Activated B cell treated with CpG ODN at 0.5 μM for 24 hours (primary cell): Measurements from ENCODE around the gene FCHSD2. TPM values are rescaled to one million over a fixed set of nuclear protein-coding genes. Genes with fewer than 3 reads are reported as not detected.
"Not testable (repeated sequence)": the region's sequence is repeated elsewhere in the genome, so short reads cannot be mapped to it uniquely, and the experiment has no call there.

ENCODE experiments used
- ATAC-seq: fragments of 200-7000 bp; cut with Tn5 transposase; one replicate; pipeline ENCODE4 v1.10.0; 2021; ENCODE audit warnings: low read depth, mild to moderate bottlenecking, moderate library complexity
- CTCF ChIA-PET: fragments of 350-600 bp; sonication (Branson Sonifier 250); formaldehyde crosslinking; loops from one replicate; lab custom pipeline; 2021; ENCODE audit warnings: antibody characterized with exemption; lab: Charles Lee
- POLR2A ChIA-PET: fragments of 350-600 bp; sonication (Branson Sonifier 250); formaldehyde crosslinking; loops from one replicate; lab custom pipeline; 2021; ENCODE audit warnings: antibody characterized with exemption; lab: Charles Lee
- DNase-seq: peaks from one replicate; pipeline ENCODE4 v3.0.0; 2022
- H3K27ac Mint-ChIP-seq: one replicate; pipeline ENCODE4 v1.8.0; 2020; ENCODE audit warnings: mixed read lengths
- H3K27me3 Mint-ChIP-seq: one replicate; pipeline ENCODE4 v1.8.0; 2021; ENCODE audit warnings: mixed read lengths
- H3K36me3 Mint-ChIP-seq: one replicate; pipeline ENCODE4 v1.8.0; 2021; ENCODE audit warnings: low read depth, mixed read lengths
- H3K4me1 Mint-ChIP-seq: one replicate; pipeline ENCODE4 v1.8.0; 2021; ENCODE audit warnings: mixed read lengths
- H3K4me3 Mint-ChIP-seq: one replicate; pipeline ENCODE4 v1.8.0; 2020; ENCODE audit warnings: mild to moderate bottlenecking, mixed read lengths
- H3K9me3 Mint-ChIP-seq: one replicate; pipeline ENCODE4 v1.8.0; 2020; ENCODE audit warnings: mixed read lengths
- intact Hi-C: fragments of 100-400 bp; cut with micrococcal nuclease; formaldehyde crosslinking; loops from one replicate; pipeline ENCODE4 v1.15.1; 2024
- total RNA-seq: library from RNA; stranded (reverse); gene quantifications from 2 replicates; pipeline ENCODE4 v1.2.3, GENCODE V29; 2022
- TF ChIP-seq, protein P1 (sequence below): fragments of 200-600 bp; IDR thresholded peaks from one replicate; pipeline ENCODE4 v1.8.0; 2022; ENCODE audit warnings: antibody characterized with exemption, mild to moderate bottlenecking

FCHSD2 gene
- total RNA-seq, 1 donor from 2014 or later: 207 TPM

DNA sequence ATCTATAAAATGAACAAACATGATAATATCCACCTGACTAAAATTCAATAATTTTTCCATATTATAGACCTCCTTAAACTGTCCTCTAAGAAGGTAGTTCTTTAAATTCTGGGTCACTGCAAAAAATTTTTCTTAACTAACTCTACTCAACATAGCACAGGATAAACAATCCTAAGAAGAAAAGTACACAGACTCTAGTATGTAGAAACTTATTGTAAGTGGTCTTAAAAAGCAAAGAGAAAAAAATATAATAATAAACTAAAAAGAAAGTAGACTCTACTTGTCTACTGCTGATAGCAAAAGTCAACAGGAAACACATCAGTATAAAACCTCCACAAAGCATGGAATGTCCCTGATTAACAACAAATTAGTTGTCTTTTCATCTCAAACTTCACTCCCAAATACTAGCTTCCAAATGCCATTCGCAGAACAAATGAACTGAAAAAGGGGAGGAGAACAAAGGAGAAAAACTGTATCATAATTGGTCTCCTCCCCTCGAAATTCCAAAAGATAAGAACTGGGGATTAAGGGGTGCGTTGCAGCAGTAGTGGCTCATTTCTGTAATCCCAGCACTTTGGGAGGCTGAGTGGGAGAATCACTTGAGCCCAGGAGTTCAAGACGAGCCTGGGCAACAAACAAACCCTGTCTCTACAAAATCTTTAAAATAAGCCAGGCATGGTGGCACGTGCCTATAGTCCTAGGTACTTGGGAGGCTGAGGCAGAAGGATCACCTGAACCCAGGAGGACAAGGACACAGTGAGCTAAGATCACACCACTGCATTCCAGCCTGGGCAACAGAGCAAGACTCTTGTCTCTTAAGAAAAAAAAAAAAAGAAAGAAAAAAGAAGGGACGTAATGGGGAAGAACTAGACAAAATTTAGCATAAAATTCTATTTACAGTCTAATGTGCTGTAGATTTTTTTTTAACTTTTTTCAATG lies 6.5 kb downstream of the FCHSD2 start:
- CTCF ChIA-PET: interaction anchor here (1.0 to 10.8 kb wide), 3 partner anchors 30 to 304 kb away, joined by 3 to 156 read pairs (median 7); no protein-coding TSS in a partner anchor
- ATAC-seq: no peak
- POLR2A ChIA-PET: interaction anchor here (0.7 to 15.2 kb wide), 6 partner anchors 11 to 1036 kb away, joined by 3 to 551 read pairs (median 4); partner anchors contain the start of gene PPME1
- intact Hi-C loops: no loop called here
- H3K9me3 Mint-ChIP-seq: no peaks in the 10 kb centered on the region
- TF ChIP-seq, protein P1, sequence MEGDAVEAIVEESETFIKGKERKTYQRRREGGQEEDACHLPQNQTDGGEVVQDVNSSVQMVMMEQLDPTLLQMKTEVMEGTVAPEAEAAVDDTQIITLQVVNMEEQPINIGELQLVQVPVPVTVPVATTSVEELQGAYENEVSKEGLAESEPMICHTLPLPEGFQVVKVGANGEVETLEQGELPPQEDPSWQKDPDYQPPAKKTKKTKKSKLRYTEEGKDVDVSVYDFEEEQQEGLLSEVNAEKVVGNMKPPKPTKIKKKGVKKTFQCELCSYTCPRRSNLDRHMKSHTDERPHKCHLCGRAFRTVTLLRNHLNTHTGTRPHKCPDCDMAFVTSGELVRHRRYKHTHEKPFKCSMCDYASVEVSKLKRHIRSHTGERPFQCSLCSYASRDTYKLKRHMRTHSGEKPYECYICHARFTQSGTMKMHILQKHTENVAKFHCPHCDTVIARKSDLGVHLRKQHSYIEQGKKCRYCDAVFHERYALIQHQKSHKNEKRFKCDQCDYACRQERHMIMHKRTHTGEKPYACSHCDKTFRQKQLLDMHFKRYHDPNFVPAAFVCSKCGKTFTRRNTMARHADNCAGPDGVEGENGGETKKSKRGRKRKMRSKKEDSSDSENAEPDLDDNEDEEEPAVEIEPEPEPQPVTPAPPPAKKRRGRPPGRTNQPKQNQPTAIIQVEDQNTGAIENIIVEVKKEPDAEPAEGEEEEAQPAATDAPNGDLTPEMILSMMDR: no peak
- peaks cover 95% of the 10 kb centered on the region for H3K36me3 Mint-ChIP-seq
- DNase-seq: no peak
- H3K27ac Mint-ChIP-seq: peak overlapping the region; percentile 75
- H3K4me1 Mint-ChIP-seq: peaks cover 86% of the 10 kb centered on the region
- no peaks in the 10 kb centered on the region for H3K27me3 Mint-ChIP-seq
- H3K4me3 Mint-ChIP-seq: no peak overlapping the region

DNA sequence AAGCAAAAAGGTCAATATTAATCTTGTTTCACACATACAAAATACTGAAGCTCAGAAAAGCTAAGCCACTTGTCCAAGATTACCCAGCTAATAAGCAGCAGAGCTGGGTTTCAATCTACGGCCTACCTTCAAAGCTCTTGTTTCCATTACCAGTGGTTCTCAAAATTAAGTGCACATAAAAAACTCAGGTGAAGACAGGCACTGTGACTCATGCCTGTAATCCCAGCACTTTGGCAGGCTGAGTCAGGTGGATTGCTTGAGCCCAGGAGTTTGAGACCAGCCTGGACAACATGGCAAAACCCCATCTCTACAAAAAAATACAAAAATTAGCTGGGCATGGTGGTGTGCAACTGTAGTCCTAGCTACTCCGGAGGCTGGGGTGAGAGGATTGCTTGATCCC lies 9.8 kb downstream of the FCHSD2 start:
- H3K9me3 Mint-ChIP-seq, ATAC-seq, H3K27me3 Mint-ChIP-seq, intact Hi-C loops, DNase-seq, H3K4me3 Mint-ChIP-seq, POLR2A ChIA-PET: not testable (repeated sequence)
- CTCF ChIA-PET: interaction anchor here (1.2 kb wide), 1 partner anchor 46 kb away, joined by 3 read pairs; no protein-coding TSS in a partner anchor
- peaks cover 91% of the 10 kb centered on the region for H3K36me3 Mint-ChIP-seq
- peaks cover 79% of the 10 kb centered on the region for H3K4me1 Mint-ChIP-seq
- H3K27ac Mint-ChIP-seq: peak overlapping the region; percentile 30

DNA sequence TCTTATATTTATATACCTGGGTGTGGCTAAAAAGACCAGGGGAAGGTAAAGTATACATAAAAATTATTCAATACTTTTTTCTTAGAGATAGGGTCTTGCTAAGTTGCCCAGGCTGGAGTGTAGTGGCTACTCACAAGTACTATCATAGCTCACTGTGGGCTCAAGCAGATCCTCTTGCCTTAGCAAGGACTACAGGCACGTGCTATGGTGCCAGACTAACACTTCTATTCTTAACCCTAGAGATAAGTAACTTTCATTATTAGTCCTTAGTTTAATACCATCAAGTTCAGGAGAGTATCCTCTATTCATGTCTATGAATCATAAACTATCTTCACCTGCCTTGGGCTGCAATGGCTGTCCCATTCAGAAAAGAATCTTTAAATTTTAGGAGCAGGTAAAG lies 11.9 kb downstream of the FCHSD2 start:
- TF ChIP-seq, protein P1: no peak
- Mint-ChIP-seq H3K4me1 (peaks cover 68% of the 10 kb centered on the region), H3K27ac (no peak overlapping the region), H3K36me3 (peaks cover 87% of the 10 kb centered on the region), H3K9me3 (peaks cover 3% of the 10 kb centered on the region), H3K4me3 (no peak overlapping the region), H3K27me3 (no peaks in the 10 kb centered on the region)
- intact Hi-C loops: no loop called here
- ChIA-PET CTCF (interaction anchor here (0.7 kb wide), 1 partner anchor 465 kb away, joined by 3 read pairs; no protein-coding TSS in a partner anchor), POLR2A (interaction anchor here (0.7 to 1.0 kb wide), 3 partner anchors 11 to 46 kb away, joined by 3 to 7 read pairs (median 4); partner anchors contain the start of gene FCHSD2)
- DNase-seq: no peak
- no peak for ATAC-seq

DNA sequence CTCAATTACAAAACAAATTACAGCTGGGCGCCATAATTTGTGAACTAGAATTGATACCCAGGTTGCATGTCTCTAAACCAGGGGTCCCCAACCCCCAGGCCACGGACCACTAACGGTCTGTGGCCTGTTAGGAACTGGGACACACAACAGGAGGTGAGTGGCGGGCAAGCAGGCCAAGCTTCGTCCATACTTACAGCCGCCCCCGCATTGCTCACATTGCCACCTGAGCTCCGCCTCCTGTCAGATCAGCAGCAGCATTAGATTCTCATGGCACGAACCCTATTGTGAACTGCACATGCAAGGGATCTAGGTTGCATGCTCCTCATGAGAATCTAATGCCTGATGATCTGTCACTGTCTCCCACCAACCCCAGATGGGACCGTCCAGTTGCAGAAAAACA lies 12.9 kb downstream of the FCHSD2 start:
- intact Hi-C loops: no loop called here
- Mint-ChIP-seq H3K36me3 (peaks cover 87% of the 10 kb centered on the region), H3K4me3 (no peak overlapping the region), H3K27ac (no peak overlapping the region), H3K4me1 (peaks cover 63% of the 10 kb centered on the region), H3K27me3 (no peaks in the 10 kb centered on the region), H3K9me3 (peaks cover 8% of the 10 kb centered on the region)
- POLR2A ChIA-PET: interaction anchor here (1.0 kb wide), 1 partner anchor 12 kb away, joined by 7 read pairs; no protein-coding TSS in a partner anchor
- TF ChIP-seq, protein P1: no peak
- no peak for DNase-seq
- no peak for ATAC-seq
- CTCF ChIA-PET: no interaction called here

DNA sequence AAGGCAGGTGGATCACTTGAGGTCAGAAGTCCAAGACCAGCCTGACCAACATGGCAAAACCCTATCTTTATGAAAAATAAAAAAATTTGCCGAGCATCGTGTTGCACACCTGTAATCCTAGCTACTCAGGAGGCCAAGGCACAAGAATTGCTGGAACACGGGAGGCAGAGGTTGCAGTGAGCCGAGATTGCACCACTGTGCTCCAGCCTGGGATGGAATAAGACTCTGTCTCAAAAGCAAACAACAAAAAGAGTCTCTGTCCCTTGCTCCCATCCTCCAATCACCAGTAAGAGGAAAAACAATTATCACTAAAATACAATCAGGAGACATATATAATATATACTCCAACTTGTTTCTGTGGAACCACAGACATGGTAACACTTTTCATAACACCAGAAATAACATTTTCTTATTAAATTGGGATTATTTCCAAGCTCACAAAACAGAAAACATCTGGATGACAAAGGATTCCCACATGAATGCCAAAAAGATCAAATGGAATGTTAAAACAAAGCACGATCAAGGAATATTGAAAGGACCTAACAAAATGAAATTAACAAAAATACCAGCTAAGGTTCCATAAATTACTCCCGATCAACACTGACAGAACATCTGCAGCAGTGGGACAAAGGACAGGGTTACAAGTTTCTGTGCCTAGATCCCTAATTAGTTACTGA lies 15.2 kb downstream of the FCHSD2 start:
- Mint-ChIP-seq H3K4me1 (peaks cover 58% of the 10 kb centered on the region), H3K4me3 (no peak overlapping the region), H3K36me3 (peaks cover 84% of the 10 kb centered on the region), H3K9me3 (peaks cover 8% of the 10 kb centered on the region), H3K27me3 (no peaks in the 10 kb centered on the region), H3K27ac (peak overlapping the region; percentile 32)
- ChIA-PET POLR2A (interaction anchor here (0.6 to 0.9 kb wide), 3 partner anchors 31 to 145 kb away, joined by 3 to 5 read pairs (median 4); no protein-coding TSS in a partner anchor), CTCF (interaction anchor here (1.1 to 2.6 kb wide), 2 partner anchors 50 to 51 kb away, joined by 3 to 11 read pairs; no protein-coding TSS in a partner anchor)
- ATAC-seq (no peak), DNase-seq (no peak)
- TF ChIP-seq, protein P1: no peak
- intact Hi-C loops: loop anchor here (2.0 kb wide), 1 partner anchor 14 kb away; no protein-coding TSS in a partner anchor
